ENCODE data around the gene ARHGDIB.

Gene ARHGDIB

GRCh38 chr12:14930299-14930698 is 31.1 kb downstream of the ARHGDIB start:
- Histone ChIP-seq H3K27ac (replicated peaks) (no peak overlapping the region), H3K27me3 (ENCODE audit: insufficient read depth, poor library complexity, severe bottlenecking) (no peaks in the 10 kb centered on the region)

GRCh38 chr12:14928931-14929330 is 32.5 kb downstream of the ARHGDIB start:
- Histone ChIP-seq H3K4me3 (replicated peaks; ENCODE audit: insufficient read depth, low read length) (no peak overlapping the region), H3K27me3 (ENCODE audit: insufficient read depth, poor library complexity, severe bottlenecking) (no peaks in the 10 kb centered on the region), H3K27ac (replicated peaks) (no peak overlapping the region)
- DNase-seq (ENCODE audit: low read depth in 1 of 2, low spot score in 1 of 2), result no peak
- no peak for TF ChIP-seq POLR2AphosphoS5 (IDR thresholded peaks at IDR 0.05; ENCODE audit: low read depth)
- no peak for TF ChIP-seq CTCF (IDR thresholded peaks at IDR 0.05; ENCODE audit: insufficient read depth, low read length)
- no peak for TF ChIP-seq GABPA (IDR thresholded peaks at IDR 0.05; ENCODE audit: low read depth)
- no peak for TF ChIP-seq SPI1 (IDR thresholded peaks at IDR 0.05; ENCODE audit: borderline replicate concordance, low read depth)
- TF ChIP-seq REST (IDR thresholded peaks at IDR 0.05; ENCODE audit: insufficient replicate concordance, low read depth), result no peak

More at GRCh38 chr12:14930299-14930698, 31.1 kb downstream of the ARHGDIB start:
- H3K4me3 ChIP-seq (replicated peaks; ENCODE audit: insufficient read depth, low read length), result no peak overlapping the region
- no peak for TF ChIP-seq CTCF (IDR thresholded peaks at IDR 0.05; ENCODE audit: insufficient read depth, low read length)
- TF ChIP-seq GABPA (IDR thresholded peaks at IDR 0.05; ENCODE audit: low read depth), result no peak
- no peak for TF ChIP-seq SPI1 (IDR thresholded peaks at IDR 0.05; ENCODE audit: borderline replicate concordance, low read depth)
- TF ChIP-seq REST (IDR thresholded peaks at IDR 0.05; ENCODE audit: insufficient replicate concordance, low read depth), result no peak
- TF ChIP-seq POLR2AphosphoS5 (IDR thresholded peaks at IDR 0.05; ENCODE audit: low read depth), result no peak
- no peak for DNase-seq (ENCODE audit: low read depth in 1 of 2, low spot score in 1 of 2)

- no peak overlapping the region for H3K4me3 ChIP-seq (replicated peaks; ENCODE audit: insufficient read depth, low read length)
- TF ChIP-seq CTCF (IDR thresholded peaks at IDR 0.05; ENCODE audit: insufficient read depth, low read length) (no peak), SPI1 (IDR thresholded peaks at IDR 0.05; ENCODE audit: borderline replicate concordance, low read depth) (no peak), POLR2AphosphoS5 (IDR thresholded peaks at IDR 0.05; ENCODE audit: low read depth) (no peak), REST (IDR thresholded peaks at IDR 0.05; ENCODE audit: insufficient replicate concordance, low read depth) (no peak), GABPA (IDR thresholded peaks at IDR 0.05; ENCODE audit: low read depth) (no peak)
- DNase-seq (ENCODE audit: low read depth in 1 of 2, low spot score in 1 of 2), result no peak
- no peaks in the 10 kb centered on the region for H3K27me3 ChIP-seq (ENCODE audit: insufficient read depth, poor library complexity, severe bottlenecking)
- H3K27ac ChIP-seq (replicated peaks), result no peak overlapping the region
These were observed 34.1 kb downstream of the ARHGDIB start for GRCh38 chr12:14927267-14927666.
